NCI-H1417 treated with DMSO at 0.1 percent for 48 hours (cell line): ENCODE measurements around the gene BTBD16.

Experiments
- DNase-seq: peaks from one replicate; lab custom pipeline; 2025; lab: John Stamatoyannopoulos, UW

Gene BTBD16

GRCh38 chr10:122316224-122316884 is 45.3 kb downstream of the BTBD16 start:
- no peak for DNase-seq

GRCh38 chr10:122321960-122322359 is 50.9 kb downstream of the BTBD16 start:
- DNase-seq, result no peak

GRCh38 chr10:122323189-122323588 is 52.1 kb downstream of the BTBD16 start:
- no peak for DNase-seq

GRCh38 chr10:122323941-122324675 is 53.0 kb downstream of the BTBD16 start:
- no peak for DNase-seq

- DNase-seq, result no peak
These were observed 54.1 kb downstream of the BTBD16 start for GRCh38 chr10:122325235-122325634.

- no peak for DNase-seq
These were observed 55.3 kb downstream of the BTBD16 start for GRCh38 chr10:122326385-122326784.

- DNase-seq, result no peak
These were observed 55.7 kb downstream of the BTBD16 start for GRCh38 chr10:122326806-122327205.

GRCh38 chr10:122327237-122328206 is 56.4 kb downstream of the BTBD16 start:
- no peak for DNase-seq

GRCh38 chr10:122328676-122329075 is 57.6 kb downstream of the BTBD16 start:
- no peak for DNase-seq

GRCh38 chr10:122329416-122329815 is 58.3 kb downstream of the BTBD16 start:
- no peak for DNase-seq

- DNase-seq, result no peak
These were observed 60.0 kb downstream of the BTBD16 start for GRCh38 chr10:122331100-122331499.

- no peak for DNase-seq
These were observed 60.7 kb downstream of the BTBD16 start for GRCh38 chr10:122331615-122332446.

- DNase-seq, result no peak
These were observed 61.9 kb downstream of the BTBD16 start for GRCh38 chr10:122333037-122333436.

- no peak for DNase-seq
These were observed 65.2 kb downstream of the BTBD16 start for GRCh38 chr10:122336332-122336731.

- no peak for DNase-seq
These were observed 65.9 kb downstream of the BTBD16 start for GRCh38 chr10:122336961-122337360.

- DNase-seq, result no peak
These were observed 67.7 kb downstream of the BTBD16 start for GRCh38 chr10:122338609-122339441.

GRCh38 chr10:122341141-122341810 is 70.2 kb downstream of the BTBD16 start:
- no peak for DNase-seq

- DNase-seq, result no peak
These were observed 71.4 kb downstream of the BTBD16 start for GRCh38 chr10:122342293-122343134.

- no peak for DNase-seq
These were observed 72.2 kb downstream of the BTBD16 start for GRCh38 chr10:122343135-122343800.
